Keratinocyte (primary cell): ENCODE data around the gene CLSTN1.

Source experiments
- CTCF ChIP-seq, 3 experiments: IDR thresholded peaks in 1 of 3; conservative IDR thresholded peaks in 1 of 3; optimal IDR thresholded peaks in 1 of 3; 2 replicates in 2 of 3; 3 replicates in 1 of 3; pipeline versions ENCODE3 to v1.5.1; 2011; ENCODE audit warnings: low read length in 3 of 3, mild to moderate bottlenecking in 3 of 3, moderate library complexity in 2 of 3, control low read depth in 1 of 3, inconsistent platforms in 1 of 3; ENCODE audit not compliant: insufficient read depth in 2 of 3; ENCODE audit errors: extremely low read depth in 1 of 3
- EZH2 ChIP-seq: IDR thresholded peaks from one replicate; pipeline ENCODE4 v1.6.1; 2012; ENCODE audit warnings: inconsistent platforms, mild to moderate bottlenecking, low read length, moderate library complexity

GRCh38 chr1:9746651-9747050, 77.1 kb downstream of the CLSTN1 start:
- no peak for TF ChIP-seq CTCF (optimal IDR thresholded peaks at IDR 0.05 in 1 of 3, IDR thresholded peaks at IDR 0.05 in 1 of 3, conservative IDR thresholded peaks at IDR 0.05 in 1 of 3; ENCODE audit: extremely low read depth in 1 of 3, insufficient read depth in 2 of 3, low read length in 3 of 3)
- TF ChIP-seq EZH2: no peak
